SK-N-SH treated with all-trans-retinoic acid at 6 μM for 48 hours (cell line): ENCODE data around the gene TTPAL.
"Not testable (repeated sequence)": the region's sequence is repeated elsewhere in the genome, so short reads cannot be mapped to it uniquely, and the experiment has no call there.

Source experiments
- ATAC-seq: fragments of 200-7000 bp; cut with Tn5 transposase; 3 replicates; pipeline ENCODE4 v1.9.1; 2020; ENCODE audit warnings: mild to moderate bottlenecking, moderate library complexity
- BACH2 ChIP-seq: fragments of 250-450 bp; sonication (Bioruptor Pico); IDR thresholded peaks from 2 replicates; pipeline ENCODE4 v1.9.0; 2021; ENCODE audit warnings: mild to moderate bottlenecking, borderline replicate concordance
- CSDC2 ChIP-seq: fragments of 250-450 bp; sonication (Bioruptor Pico); IDR thresholded peaks from 2 replicates; pipeline ENCODE4 v1.5.0; 2020; ENCODE audit warnings: mild to moderate bottlenecking, moderate library complexity
- ESRRG ChIP-seq: fragments of 250-450 bp; sonication (Bioruptor Pico); IDR thresholded peaks from 2 replicates; pipeline ENCODE4 v1.6.1; 2021; ENCODE audit warnings: mild to moderate bottlenecking
- GLIS3 ChIP-seq: fragments of 250-450 bp; sonication (Bioruptor Pico); IDR thresholded peaks from 2 replicates; pipeline ENCODE4 v1.5.0; 2020; ENCODE audit warnings: mild to moderate bottlenecking, moderate library complexity
- ISL1 ChIP-seq: fragments of 250-450 bp; sonication (Bioruptor Pico); IDR thresholded peaks from 2 replicates; pipeline ENCODE4 v2.1.2; 2022; ENCODE audit warnings: mild to moderate bottlenecking, moderate library complexity
- OSR1 ChIP-seq: fragments of 250-450 bp; sonication (Bioruptor Pico); IDR thresholded peaks from 2 replicates; pipeline ENCODE4 v1.8.0; 2022; ENCODE audit warnings: moderate library complexity, mild to moderate bottlenecking, inconsistent platforms
- PPARA ChIP-seq: fragments of 250-450 bp; sonication (Bioruptor Pico); IDR thresholded peaks from 2 replicates; pipeline ENCODE4 v1.5.0; 2020; ENCODE audit warnings: mild to moderate bottlenecking, borderline replicate concordance
- SNAI2 ChIP-seq: fragments of 250-450 bp; sonication (Bioruptor Pico); IDR thresholded peaks from 2 replicates; pipeline ENCODE4 v1.5.0; 2020; ENCODE audit warnings: mild to moderate bottlenecking, moderate library complexity
- TCF4 ChIP-seq: fragments of 250-450 bp; sonication (Bioruptor Pico); IDR thresholded peaks from 2 replicates; pipeline ENCODE4 v1.8.0; 2021; ENCODE audit warnings: mild to moderate bottlenecking, moderate library complexity, borderline replicate concordance
- TOX ChIP-seq: fragments of 250-450 bp; sonication (Bioruptor Pico); IDR thresholded peaks from 2 replicates; pipeline ENCODE4 v1.8.0; 2021; ENCODE audit warnings: mild to moderate bottlenecking, moderate library complexity, borderline replicate concordance
- ZFP30 ChIP-seq: fragments of 450-650 bp; formaldehyde crosslinking; IDR thresholded peaks from 2 replicates; pipeline ENCODE4 v1.5.0; 2022; ENCODE audit warnings: mild to moderate bottlenecking, moderate library complexity
- ZNF565 ChIP-seq: fragments of 450-650 bp; formaldehyde crosslinking; conservative IDR thresholded peaks from 2 replicates; pipeline ENCODE4 v1.5.0; 2020; ENCODE audit warnings: low read depth, mild to moderate bottlenecking, moderate library complexity
- ZNF70 ChIP-seq: fragments of 450-650 bp; formaldehyde crosslinking; IDR thresholded peaks from 2 replicates; pipeline ENCODE4 v1.5.0; 2020; ENCODE audit warnings: mild to moderate bottlenecking, moderate library complexity
- ZNF8 ChIP-seq: fragments of 450-650 bp; formaldehyde crosslinking; IDR thresholded peaks from 2 replicates; pipeline ENCODE4 v1.5.0; 2020; ENCODE audit warnings: mild to moderate bottlenecking, moderate library complexity
- TF ChIP-seq, protein P1 (sequence below): fragments of 250-450 bp; sonication (Bioruptor Pico); IDR thresholded peaks from 2 replicates; pipeline ENCODE4 v1.5.1; 2021; ENCODE audit warnings: mild to moderate bottlenecking, moderate library complexity
- TF ChIP-seq, protein P2 (sequence below): fragments of 250-450 bp; sonication (Bioruptor Pico); IDR thresholded peaks from 2 replicates; pipeline ENCODE4 v1.8.0; 2020; ENCODE audit warnings: mild to moderate bottlenecking, moderate library complexity, borderline replicate concordance
- TF ChIP-seq, protein P3 (sequence below): fragments of 250-450 bp; sonication (Bioruptor Pico); IDR thresholded peaks from 2 replicates; pipeline ENCODE4 v1.8.0; 2021; ENCODE audit warnings: low read depth, mild to moderate bottlenecking, moderate library complexity, borderline replicate concordance
- TF ChIP-seq, protein P4 (sequence below): fragments of 250-450 bp; sonication (Bioruptor Pico); IDR thresholded peaks from 2 replicates; pipeline ENCODE4 v1.5.0; 2020; ENCODE audit warnings: mild to moderate bottlenecking, moderate library complexity
- TF ChIP-seq, protein P5 (sequence below): fragments of 250-450 bp; sonication (Bioruptor Pico); IDR thresholded peaks from 2 replicates; pipeline ENCODE4 v1.5.1; 2020; ENCODE audit warnings: low read depth, mild to moderate bottlenecking, moderate library complexity

The TTPAL gene

DNA sequence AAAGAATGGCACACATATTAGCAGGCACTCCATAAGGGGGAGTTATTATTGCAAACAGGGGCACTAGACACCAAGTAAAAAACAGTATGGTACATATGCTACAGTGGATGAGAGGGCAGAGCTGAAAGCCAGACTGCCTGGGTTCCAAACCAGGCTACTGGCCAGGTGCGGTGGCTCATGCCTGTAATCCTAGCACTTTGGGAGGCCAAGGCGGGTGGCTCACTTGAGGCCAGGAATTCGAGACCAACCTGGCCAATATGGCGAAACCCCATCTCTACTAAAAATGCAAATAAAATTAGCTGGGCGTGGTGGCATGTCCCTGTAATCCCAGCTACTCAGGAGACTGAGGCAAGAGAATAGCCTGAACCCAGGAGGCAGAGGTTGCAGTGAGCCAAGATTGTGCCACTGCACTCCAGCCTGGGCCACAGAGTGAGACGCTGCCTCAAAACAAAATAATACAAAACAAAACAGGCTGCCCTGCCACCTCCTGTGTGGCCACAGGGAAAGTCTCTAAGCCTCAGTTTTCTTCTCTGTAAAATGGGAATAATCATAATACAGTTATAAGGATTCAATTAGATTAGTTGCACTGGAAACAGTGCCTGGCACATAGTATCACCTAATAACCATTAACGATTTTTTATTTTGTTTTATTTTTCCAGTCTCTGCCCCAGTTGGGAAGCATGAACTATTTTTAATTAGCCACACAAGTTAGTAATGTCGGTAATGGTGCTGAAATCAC is 7.5 kb upstream of the TTPAL start:
- TF ChIP-seq ZNF70 (CRISPR knock-in tag) (no peak), PPARA (CRISPR knock-in tag) (no peak), ZNF565 (CRISPR knock-in tag) (no peak), ISL1 (no peak), TCF4 (CRISPR knock-in tag) (no peak), OSR1 (CRISPR knock-in tag) (no peak)
- TF ChIP-seq, protein P1, sequence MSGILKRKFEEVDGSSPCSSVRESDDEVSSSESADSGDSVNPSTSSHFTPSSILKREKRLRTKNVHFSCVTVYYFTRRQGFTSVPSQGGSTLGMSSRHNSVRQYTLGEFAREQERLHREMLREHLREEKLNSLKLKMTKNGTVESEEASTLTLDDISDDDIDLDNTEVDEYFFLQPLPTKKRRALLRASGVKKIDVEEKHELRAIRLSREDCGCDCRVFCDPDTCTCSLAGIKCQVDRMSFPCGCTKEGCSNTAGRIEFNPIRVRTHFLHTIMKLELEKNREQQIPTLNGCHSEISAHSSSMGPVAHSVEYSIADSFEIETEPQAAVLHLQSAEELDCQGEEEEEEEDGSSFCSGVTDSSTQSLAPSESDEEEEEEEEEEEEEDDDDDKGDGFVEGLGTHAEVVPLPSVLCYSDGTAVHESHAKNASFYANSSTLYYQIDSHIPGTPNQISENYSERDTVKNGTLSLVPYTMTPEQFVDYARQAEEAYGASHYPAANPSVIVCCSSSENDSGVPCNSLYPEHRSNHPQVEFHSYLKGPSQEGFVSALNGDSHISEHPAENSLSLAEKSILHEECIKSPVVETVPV (CRISPR knock-in tag), result no peak
- TF ChIP-seq, protein P2, sequence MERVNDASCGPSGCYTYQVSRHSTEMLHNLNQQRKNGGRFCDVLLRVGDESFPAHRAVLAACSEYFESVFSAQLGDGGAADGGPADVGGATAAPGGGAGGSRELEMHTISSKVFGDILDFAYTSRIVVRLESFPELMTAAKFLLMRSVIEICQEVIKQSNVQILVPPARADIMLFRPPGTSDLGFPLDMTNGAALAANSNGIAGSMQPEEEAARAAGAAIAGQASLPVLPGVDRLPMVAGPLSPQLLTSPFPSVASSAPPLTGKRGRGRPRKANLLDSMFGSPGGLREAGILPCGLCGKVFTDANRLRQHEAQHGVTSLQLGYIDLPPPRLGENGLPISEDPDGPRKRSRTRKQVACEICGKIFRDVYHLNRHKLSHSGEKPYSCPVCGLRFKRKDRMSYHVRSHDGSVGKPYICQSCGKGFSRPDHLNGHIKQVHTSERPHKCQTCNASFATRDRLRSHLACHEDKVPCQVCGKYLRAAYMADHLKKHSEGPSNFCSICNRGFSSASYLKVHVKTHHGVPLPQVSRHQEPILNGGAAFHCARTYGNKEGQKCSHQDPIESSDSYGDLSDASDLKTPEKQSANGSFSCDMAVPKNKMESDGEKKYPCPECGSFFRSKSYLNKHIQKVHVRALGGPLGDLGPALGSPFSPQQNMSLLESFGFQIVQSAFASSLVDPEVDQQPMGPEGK (CRISPR knock-in tag), result no peak
- TF ChIP-seq, protein P3, sequence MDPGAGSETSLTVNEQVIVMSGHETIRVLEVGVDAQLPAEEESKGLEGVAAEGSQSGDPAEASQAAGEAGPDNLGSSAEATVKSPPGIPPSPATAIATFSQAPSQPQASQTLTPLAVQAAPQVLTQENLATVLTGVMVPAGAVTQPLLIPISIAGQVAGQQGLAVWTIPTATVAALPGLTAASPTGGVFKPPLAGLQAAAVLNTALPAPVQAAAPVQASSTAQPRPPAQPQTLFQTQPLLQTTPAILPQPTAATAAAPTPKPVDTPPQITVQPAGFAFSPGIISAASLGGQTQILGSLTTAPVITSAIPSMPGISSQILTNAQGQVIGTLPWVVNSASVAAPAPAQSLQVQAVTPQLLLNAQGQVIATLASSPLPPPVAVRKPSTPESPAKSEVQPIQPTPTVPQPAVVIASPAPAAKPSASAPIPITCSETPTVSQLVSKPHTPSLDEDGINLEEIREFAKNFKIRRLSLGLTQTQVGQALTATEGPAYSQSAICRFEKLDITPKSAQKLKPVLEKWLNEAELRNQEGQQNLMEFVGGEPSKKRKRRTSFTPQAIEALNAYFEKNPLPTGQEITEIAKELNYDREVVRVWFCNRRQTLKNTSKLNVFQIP (CRISPR knock-in tag), result no peak
- TF ChIP-seq, protein P4, sequence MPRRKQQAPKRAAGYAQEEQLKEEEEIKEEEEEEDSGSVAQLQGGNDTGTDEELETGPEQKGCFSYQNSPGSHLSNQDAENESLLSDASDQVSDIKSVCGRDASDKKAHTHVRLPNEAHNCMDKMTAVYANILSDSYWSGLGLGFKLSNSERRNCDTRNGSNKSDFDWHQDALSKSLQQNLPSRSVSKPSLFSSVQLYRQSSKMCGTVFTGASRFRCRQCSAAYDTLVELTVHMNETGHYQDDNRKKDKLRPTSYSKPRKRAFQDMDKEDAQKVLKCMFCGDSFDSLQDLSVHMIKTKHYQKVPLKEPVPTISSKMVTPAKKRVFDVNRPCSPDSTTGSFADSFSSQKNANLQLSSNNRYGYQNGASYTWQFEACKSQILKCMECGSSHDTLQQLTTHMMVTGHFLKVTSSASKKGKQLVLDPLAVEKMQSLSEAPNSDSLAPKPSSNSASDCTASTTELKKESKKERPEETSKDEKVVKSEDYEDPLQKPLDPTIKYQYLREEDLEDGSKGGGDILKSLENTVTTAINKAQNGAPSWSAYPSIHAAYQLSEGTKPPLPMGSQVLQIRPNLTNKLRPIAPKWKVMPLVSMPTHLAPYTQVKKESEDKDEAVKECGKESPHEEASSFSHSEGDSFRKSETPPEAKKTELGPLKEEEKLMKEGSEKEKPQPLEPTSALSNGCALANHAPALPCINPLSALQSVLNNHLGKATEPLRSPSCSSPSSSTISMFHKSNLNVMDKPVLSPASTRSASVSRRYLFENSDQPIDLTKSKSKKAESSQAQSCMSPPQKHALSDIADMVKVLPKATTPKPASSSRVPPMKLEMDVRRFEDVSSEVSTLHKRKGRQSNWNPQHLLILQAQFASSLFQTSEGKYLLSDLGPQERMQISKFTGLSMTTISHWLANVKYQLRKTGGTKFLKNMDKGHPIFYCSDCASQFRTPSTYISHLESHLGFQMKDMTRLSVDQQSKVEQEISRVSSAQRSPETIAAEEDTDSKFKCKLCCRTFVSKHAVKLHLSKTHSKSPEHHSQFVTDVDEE (CRISPR knock-in tag), result no peak
- no peak for ATAC-seq

DNA sequence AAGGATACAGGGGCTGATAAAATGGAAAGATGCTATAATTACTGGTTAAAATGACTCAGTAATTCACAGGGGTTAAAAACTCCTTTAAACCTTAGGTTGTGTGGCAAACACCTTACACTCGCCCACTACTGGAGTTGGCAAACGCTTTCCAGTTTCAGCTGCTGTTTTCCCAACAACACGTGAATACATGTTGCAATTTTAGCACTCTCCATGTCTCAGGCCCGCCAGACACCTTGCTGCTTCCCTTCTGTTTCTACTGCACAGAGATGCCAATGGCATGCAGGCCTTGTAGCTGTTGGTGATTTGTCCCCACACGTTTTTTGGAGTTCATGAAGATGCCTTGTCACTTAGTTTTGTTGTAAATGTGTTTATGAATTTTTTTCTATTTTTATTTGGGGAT is 5.3 kb upstream of the TTPAL start:
- no peak for ATAC-seq
- no peak for TF ChIP-seq TOX (CRISPR knock-in tag)
- TF ChIP-seq ISL1, result no peak
- no peak for TF ChIP-seq PPARA (CRISPR knock-in tag)
- no peak for TF ChIP-seq ZNF565 (CRISPR knock-in tag)

DNA sequence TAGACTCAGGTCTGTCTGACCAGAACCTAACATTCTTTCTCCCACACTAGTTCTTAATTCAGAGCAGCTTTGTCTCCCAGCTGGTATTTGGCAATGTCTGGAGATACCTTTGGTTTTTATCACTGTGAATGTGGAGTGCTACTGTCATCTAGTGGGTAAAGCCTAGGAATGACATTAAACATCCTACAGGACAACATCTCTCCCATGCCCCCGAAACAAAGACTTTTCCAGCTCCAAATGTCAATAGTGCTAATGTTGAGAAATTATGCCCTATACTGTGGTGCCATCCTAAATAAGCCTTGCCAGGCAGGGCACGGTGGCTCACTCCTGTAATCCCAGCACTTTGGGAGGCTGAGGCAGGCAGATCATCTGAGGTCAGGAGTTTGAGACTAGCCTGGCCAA is 4.2 kb upstream of the TTPAL start:
- TF ChIP-seq ESRRG, result no peak
- TF ChIP-seq, protein P1 (CRISPR knock-in tag), result no peak
- no peak for TF ChIP-seq TOX (CRISPR knock-in tag)
- no peak for TF ChIP-seq ISL1
- no peak for TF ChIP-seq CSDC2 (CRISPR knock-in tag)
- TF ChIP-seq ZNF8 (CRISPR knock-in tag), result no peak
- TF ChIP-seq, protein P4 (CRISPR knock-in tag), result no peak
- TF ChIP-seq, protein P2 (CRISPR knock-in tag), result no peak
- no peak for TF ChIP-seq ZNF565 (CRISPR knock-in tag)
- TF ChIP-seq GLIS3 (CRISPR knock-in tag), result no peak
- no peak for TF ChIP-seq OSR1 (CRISPR knock-in tag)
- no peak for TF ChIP-seq ZFP30 (CRISPR knock-in tag)
- TF ChIP-seq, protein P5, sequence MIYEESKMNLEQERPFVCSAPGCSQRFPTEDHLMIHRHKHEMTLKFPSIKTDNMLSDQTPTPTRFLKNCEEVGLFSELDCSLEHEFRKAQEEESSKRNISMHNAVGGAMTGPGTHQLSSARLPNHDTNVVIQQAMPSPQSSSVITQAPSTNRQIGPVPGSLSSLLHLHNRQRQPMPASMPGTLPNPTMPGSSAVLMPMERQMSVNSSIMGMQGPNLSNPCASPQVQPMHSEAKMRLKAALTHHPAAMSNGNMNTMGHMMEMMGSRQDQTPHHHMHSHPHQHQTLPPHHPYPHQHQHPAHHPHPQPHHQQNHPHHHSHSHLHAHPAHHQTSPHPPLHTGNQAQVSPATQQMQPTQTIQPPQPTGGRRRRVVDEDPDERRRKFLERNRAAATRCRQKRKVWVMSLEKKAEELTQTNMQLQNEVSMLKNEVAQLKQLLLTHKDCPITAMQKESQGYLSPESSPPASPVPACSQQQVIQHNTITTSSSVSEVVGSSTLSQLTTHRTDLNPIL (CRISPR knock-in tag), result no peak
- TF ChIP-seq TCF4 (CRISPR knock-in tag), result no peak
- TF ChIP-seq SNAI2, result no peak
- TF ChIP-seq BACH2 (CRISPR knock-in tag), result no peak
- TF ChIP-seq, all 23 proteins: peak for 0
- ATAC-seq, result peak; percentile 33

DNA sequence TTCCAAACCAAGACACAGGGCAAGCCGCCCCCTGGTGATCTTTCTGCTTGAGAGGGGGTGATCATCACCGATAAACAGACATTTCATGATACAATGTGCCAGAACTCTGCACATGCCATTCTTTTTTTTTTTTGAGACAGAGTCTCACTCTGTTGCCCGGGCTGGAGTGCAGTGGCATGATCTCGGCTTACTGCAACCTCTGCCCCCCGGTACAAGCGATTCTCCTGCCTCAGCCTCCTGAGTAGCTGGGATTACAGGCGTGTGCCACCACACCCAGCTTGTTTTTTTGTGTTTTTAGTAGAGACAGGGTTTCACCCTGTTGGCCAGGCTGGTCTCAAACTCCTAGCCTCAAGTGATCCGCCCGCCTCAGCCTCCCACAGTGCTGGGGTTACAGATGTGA is 3.4 kb upstream of the TTPAL start:
- ATAC-seq, result not testable (repeated sequence)
